SKM-1 (cell line): ENCODE measurements around the gene FUT2.
"Not testable (repeated sequence)": the region's sequence is repeated elsewhere in the genome, so short reads cannot be mapped to it uniquely, and the experiment has no call there.

Experiments used
- DNase-seq: peaks from one replicate; lab custom pipeline; 2025; ENCODE audit not compliant: unreplicated experiment; lab: John Stamatoyannopoulos, UW

FUT2 gene

GRCh38 chr19:48695743-48696352 lies at the start of gene FUT2:
TSS of gene FUT2 (plus strand) at chr19:48695971. CDS start at chr19:48702957, 6,986 bp downstream.
- no peak for DNase-seq

DNA sequence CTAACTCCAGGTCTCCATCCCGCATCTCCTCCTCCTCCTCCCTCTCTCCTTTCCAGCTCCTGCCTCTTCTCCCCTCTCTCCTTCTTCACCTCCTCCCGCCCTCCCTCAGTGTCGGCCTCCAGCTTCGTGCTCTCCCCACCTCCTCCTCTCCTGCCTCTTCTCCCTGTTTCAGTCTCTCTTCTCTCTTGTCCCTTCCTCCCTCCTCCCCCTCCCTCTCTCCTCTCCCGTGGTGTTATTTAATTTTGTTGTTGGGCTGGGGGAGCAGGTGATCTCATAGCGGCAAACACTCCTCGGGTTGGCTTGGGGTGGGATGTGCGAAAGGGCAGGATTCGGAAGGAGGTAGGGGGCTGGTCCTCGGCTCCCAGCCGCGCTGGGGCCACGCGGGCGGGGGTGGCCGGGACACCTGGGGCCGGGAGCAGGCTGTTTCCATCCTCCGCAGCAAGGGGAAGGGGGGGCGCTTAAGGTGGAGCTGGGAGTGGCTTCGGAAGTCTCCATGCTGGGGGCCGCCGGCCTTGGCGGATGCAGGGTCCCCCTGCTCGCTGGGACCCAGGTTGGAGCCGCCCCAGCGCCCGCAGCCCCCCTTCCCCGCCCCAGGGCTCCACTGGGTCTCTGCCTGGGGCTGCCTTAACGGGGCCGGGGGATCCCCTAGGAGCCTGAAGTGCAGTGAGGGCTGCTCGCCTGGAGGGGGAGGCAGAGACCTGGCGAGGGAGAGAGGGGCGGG lies 49.6 kb upstream of the FUT2 start, which contains the start of gene CA11:
Gene CA11 (minus strand): TSS at position 187 of the 721 bp plus-strand sequence. CDS start 555 bp downstream, outside the sequence.
- peak; percentile 35 for DNase-seq

DNA sequence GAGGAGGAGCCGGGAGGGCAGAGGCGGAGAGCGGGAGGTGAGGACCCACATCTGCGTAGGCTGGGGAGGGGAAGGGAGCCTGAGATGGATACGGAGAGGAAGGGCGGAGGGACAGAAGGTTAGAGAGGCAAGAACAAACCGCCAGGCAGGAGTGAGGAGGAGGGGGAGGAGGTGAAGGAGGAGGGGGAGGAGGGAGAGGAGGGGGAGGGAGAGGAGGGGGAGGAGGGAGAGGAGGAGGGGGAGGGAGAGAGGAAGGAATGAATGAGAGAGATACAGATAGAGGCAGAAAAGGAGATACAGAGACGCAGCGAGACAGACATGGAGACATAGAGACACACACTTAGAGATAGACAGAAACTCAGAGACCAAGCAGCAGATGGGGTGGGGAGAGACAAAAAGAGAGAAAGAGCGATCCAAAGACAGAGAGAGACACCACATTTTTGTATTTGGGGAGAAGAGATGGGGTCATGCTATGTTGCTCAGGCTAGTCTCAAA lies 49.0 kb upstream of the FUT2 start:
- DNase-seq = no peak

DNA sequence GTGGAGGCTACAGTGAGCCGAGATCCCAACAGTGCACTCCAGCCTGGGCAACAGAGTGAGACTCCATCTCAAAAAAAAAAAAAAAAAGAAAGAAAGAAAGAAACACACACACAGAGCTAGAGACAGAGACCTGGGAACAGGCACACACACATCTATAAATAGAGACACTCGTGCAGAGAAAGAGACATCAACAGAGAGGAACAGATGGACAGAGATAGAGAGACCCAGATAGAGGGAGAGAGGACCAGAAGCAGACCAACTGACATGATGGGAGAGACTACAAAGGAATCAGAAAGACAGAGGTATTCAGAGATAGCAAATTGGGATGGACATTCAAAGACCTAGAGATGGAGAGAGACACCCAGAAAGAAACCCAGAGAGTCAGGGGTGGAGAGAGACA lies 47.6 kb upstream of the FUT2 start:
- DNase-seq = no peak

DNA sequence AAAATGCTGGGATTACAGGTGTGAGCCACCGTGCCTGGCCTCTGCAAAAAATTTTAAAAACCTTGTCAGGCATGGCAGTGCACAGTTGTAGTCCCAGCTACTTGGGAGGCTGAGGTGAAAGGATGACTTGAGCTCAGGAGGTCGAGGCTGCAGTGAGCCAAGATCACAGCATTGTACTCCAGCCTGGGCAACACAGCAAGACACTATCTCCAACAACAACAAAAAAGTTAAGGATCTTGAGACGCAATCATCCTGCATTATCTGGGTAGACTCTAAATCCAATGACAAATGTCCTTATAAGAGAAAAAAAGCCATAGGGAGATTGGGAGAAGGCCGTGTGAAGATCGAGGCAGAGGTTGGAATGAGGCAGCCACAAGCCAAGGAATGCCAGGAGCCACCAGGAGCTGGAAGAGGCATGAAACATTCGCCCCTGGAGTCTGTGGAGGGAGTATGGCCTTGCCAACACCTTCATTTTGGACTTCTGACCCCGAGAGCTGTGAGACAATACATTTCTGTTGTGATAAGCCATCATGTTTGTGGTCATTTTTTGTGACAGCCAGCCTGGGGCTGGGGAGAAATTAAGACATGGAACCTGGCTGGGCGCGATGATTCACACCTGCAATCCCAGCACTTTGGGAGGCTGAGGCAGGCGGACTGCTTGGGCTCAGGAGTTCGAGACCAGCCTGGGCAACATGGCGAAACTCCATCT lies 44.6 kb upstream of the FUT2 start:
- no peak for DNase-seq

DNA sequence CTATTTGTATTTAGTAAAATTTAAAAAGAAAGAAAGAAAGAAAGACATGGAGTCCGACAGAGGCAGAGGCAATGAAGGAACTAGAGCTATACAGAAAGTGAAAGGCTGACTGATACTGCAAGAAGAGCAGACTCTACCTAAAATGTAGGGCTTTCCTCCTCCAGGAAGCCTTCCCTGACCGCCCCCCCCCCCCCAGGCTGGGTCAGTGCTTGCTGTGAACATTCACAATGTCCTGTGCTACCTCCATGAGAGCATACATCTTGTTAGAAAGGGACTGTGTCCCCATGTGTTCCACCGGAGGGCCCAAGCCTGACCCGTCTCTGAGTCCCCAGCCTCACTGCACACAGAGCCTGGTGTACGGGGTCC lies 44.1 kb upstream of the FUT2 start:
- no peak for DNase-seq

DNA sequence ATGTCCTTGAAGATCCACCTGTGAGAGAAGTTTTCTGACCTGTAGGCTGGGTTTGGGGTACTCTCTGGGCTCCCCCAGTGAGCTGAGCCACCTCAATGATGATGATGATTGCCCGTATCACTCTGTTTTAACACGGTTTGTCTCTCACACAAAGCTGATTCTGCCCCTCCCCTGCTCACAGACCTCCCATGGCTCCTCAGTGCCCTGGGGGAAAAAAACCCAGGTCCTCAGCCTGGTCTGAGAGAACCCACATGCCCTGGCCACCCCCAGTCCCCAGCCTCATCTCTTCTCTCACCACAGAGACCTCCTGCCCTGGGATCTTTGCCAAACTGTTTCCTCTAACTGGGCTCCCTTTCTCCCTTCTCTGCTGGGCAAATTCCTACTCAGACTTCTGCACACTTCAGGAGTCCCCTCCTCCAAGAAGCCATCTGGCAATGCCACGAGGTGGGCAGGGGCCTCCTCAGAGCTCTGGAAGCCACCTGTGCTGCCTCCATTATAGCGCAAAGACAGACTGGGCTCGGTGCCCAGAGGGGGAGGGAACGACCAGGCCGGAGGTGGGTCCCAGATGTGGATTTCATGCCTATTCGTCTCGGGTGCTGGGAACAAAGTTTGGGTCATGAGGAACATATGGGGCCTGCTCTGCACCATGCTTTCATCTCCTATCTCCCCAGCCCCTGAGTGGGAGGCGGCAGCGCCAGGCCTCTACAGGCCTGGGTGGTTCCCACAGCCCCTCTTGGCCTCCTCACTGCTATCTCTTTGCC lies 41.3 kb upstream of the FUT2 start:
- DNase-seq = no peak

- DNase-seq = no peak
Measured at GRCh38 chr19:48656840-48657474, 38.8 kb upstream of the FUT2 start.

DNA sequence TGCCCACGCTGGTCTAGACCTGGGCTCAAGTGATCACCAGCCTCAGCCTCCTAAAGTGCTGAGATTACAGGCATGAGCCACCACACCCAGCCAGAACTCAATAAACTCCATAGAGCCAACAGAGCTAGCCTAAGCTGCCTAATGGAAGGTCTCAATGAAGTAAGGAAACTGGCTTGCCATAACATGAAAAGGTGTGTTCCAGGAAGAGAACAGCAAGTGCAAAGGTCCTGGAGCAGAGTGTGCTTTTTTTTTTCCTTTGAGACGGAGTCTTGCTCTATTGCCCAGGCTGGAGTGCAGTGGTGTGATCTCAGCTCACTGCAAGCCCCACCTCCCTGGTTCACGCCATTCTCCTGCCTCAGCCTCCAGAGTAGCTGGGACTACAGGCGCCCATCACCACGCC lies 37.9 kb upstream of the FUT2 start:
- DNase-seq = not testable (repeated sequence)

GRCh38 chr19:48658483-48658882 lies 37.3 kb upstream of the FUT2 start:
- no peak for DNase-seq

DNA sequence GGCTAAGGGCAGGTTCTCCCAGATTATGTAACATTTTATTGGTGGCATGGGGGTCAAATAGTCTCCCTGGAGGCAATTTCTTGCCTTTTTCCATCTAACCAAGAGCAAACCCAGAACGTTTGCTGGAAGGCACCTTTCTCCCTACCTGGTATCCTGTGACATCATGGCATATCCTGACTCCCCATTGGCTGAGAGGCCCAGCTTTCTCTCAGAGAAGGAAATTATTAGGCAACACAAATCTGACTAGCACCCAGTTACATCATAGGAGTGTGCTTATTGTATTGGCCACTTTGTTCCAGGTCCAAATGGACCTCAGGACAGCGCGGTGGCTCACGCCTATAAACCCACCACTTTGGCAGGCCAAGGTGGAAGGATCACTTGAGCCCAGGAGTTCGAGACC lies 36.0 kb upstream of the FUT2 start:
- DNase-seq = peak; percentile 66

- DNase-seq = peak; percentile 83
Measured at GRCh38 chr19:48660852-48661710, 34.7 kb upstream of the FUT2 start.

- no peak for DNase-seq
Measured at GRCh38 chr19:48661711-48662090, 34.1 kb upstream of the FUT2 start.

DNA sequence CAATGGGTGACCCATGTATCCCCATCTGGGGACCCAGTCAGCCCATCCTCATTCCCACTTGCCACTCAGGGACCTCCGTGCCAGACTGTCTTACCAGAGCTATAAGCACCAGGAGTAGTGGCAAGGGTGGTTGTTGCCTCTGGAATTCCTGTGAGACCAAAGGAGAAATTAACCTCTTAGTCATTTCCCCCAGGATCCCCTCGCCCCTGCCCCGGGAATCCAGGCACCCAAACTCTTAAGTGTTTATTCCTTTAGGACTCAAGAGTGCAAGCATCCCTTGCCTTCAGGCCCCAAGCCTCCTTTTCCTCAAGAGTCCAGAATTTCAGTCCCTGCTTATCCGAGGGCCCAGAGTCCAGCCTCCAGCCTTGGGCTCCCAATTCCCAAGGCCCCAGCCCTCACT lies 32.1 kb upstream of the FUT2 start:
- DNase-seq = no peak

- no peak for DNase-seq
Measured at GRCh38 chr19:48664476-48664875, 31.3 kb upstream of the FUT2 start.

GRCh38 chr19:48665786-48666185 lies 30.0 kb upstream of the FUT2 start:
- no peak for DNase-seq

DNA sequence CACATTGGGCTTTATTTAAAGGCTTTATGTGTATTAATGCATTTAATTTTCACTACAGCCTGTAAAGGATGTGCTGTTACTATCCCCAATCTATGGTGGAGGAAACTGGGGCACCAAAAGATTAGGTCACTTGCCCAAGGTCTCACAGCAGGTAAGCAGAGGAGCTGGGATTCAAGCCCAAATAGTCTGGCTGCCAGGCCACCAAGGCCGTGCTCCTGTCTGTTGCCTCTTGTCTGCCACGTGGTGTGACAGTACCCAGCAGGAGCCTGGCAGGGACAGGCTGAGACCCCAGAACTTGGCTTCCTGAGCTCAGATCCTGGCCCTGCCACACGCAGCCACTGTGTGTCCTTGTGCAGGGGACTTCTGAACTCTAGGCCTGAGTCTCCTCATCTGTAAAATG lies 27.4 kb upstream of the FUT2 start:
- DNase-seq = no peak

DNA sequence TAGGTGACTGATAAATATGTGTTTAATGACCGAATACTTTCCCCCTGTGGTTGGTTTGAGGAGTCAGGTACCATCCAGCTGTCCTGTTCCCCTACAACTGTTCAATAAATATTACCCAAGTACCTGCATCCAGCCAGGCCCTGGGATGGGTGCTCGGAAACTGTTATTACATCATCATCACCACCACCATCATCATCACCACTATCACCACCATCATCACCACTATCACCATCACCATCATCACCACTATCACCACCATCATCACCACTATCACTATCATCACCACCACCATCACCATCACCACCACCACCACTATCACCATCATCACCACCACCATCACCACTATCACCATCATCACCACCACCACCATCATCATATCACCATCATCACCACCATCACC lies 27.0 kb upstream of the FUT2 start:
- DNase-seq = no peak

- DNase-seq = no peak
Measured at GRCh38 chr19:48669903-48670668, 25.7 kb upstream of the FUT2 start.
